Endothelial cell of umbilical vein (primary cell): ENCODE results near the gene CLNK. TPM values are rescaled to one million over a fixed set of nuclear protein-coding genes. Genes with fewer than 3 reads are reported as not detected.

Experiments used
- BruUV-seq: library from RNA; stranded (reverse); fragments of 400-500 nt; replicated peaks from 2 replicates; lab custom pipeline; 2021; lab: Mats Ljungman, UMichigan
- CTCF ChIA-PET: fragments of 300-600, 350-600 bp; sonication (Branson Sonifier 250); formaldehyde crosslinking; loops from one replicate; lab custom pipeline; 2021; ENCODE audit warnings: antibody characterized with exemption, inconsistent platforms; lab: Charles Lee
- POLR2A ChIA-PET: fragments of 300-600, 350-600 bp; sonication (Branson Sonifier 250); formaldehyde crosslinking; loops from one replicate; lab custom pipeline; 2021; ENCODE audit warnings: antibody characterized with exemption, inconsistent platforms; lab: Charles Lee
- DNase-seq: peaks from one replicate; pipeline ENCODE4 v3.0.0-alpha.2; 2011; ENCODE audit warnings: low read depth, low spot score
- FAIRE-seq: peaks from 2 replicates; lab custom pipeline; 2011; peaks lifted over from hg19 to GRCh38; lab: Jason Lieb, UNC
- H2AFZ ChIP-seq: 2 replicates; pipeline ENCODE4 v1.6.0; 2012; ENCODE audit warnings: low read depth, low read length, control low read depth, inconsistent platforms
- H3K27ac ChIP-seq: 2 replicates; pipeline ENCODE4 v1.5.1; 2011; ENCODE audit warnings: low read depth, mild to moderate bottlenecking, control low read depth, low read length, moderate library complexity; ENCODE audit not compliant: insufficient read depth
- H3K27me3 ChIP-seq, 2 experiments: 2 replicates each; pipeline versions ENCODE4 v1.6.0 to v1.6.1; 2011; ENCODE audit warnings: low read length in 2 of 2, mixed read lengths in 1 of 2; ENCODE audit not compliant: control insufficient read depth in 2 of 2, insufficient read depth in 2 of 2
- H3K36me3 ChIP-seq, 2 experiments: 2 replicates in 1 of 2; 3 replicates in 1 of 2; pipeline ENCODE4 v1.5.1; 2011; ENCODE audit warnings: low read length in 2 of 2, mild to moderate bottlenecking in 1 of 2, moderate library complexity in 1 of 2; ENCODE audit not compliant: control insufficient read depth in 2 of 2, insufficient read depth in 2 of 2; ENCODE audit errors: extremely low read depth in 1 of 2
- H3K4me1 ChIP-seq: 3 replicates; pipeline ENCODE4 v1.5.1; 2011; ENCODE audit warnings: mild to moderate bottlenecking, low read length; ENCODE audit not compliant: control insufficient read depth, insufficient read depth; ENCODE audit errors: extremely low read depth
- H3K4me2 ChIP-seq: 2 replicates; pipeline ENCODE4 v1.6.1; 2011; ENCODE audit warnings: low read length, control low read depth, mixed read lengths; ENCODE audit not compliant: insufficient read depth
- H3K4me3 ChIP-seq, 3 experiments: fragments of 200-600 bp in 1 of 3; sonication (generic), shearing (Covaris generic) in 1 of 3; replicated peaks in 1 of 3; 2 replicates each; pipeline ENCODE4 v1.5.1; 2011 to 2016; ENCODE audit warnings: control low read depth in 3 of 3, low read length in 3 of 3, mild to moderate bottlenecking in 2 of 3, inconsistent platforms in 1 of 3, low read depth in 1 of 3, moderate library complexity in 1 of 3; ENCODE audit not compliant: insufficient read depth in 1 of 3
- H3K79me2 ChIP-seq: 2 replicates; pipeline ENCODE4 v1.6.0; 2012; ENCODE audit warnings: low read length, inconsistent platforms; ENCODE audit not compliant: control insufficient read depth, insufficient read depth
- H3K9ac ChIP-seq: replicated peaks from 2 replicates; pipeline ENCODE3; 2011; ENCODE audit warnings: low read length, control low read depth; ENCODE audit not compliant: insufficient read depth; ENCODE audit errors: extremely low read depth
- H3K9me1 ChIP-seq: replicated peaks from 3 replicates; pipeline ENCODE4 v1.6.0; 2011; ENCODE audit warnings: mild to moderate bottlenecking, low read length; ENCODE audit not compliant: control insufficient read depth, insufficient read depth; ENCODE audit errors: extremely low read depth
- H3K9me3 ChIP-seq: replicated peaks from 2 replicates; pipeline ENCODE4 v1.5.1; 2012; ENCODE audit warnings: low read length, inconsistent platforms; ENCODE audit not compliant: control insufficient read depth, insufficient read depth
- H4K20me1 ChIP-seq: replicated peaks from 2 replicates; pipeline ENCODE3; 2011; ENCODE audit warnings: mild to moderate bottlenecking, low read length; ENCODE audit not compliant: control insufficient read depth, insufficient read depth; ENCODE audit errors: extremely low read depth
- EZH2 ChIP-seq: IDR thresholded peaks from 2 replicates; pipeline ENCODE4 v1.6.1; 2012; ENCODE audit warnings: borderline replicate concordance, low read depth, mild to moderate bottlenecking, moderate library complexity, low read length, inconsistent platforms; ENCODE audit not compliant: severe bottlenecking
- FOS ChIP-seq: IDR thresholded peaks from 2 replicates; pipeline ENCODE4 v1.6.1; 2011; ENCODE audit warnings: mild to moderate bottlenecking, low read length, moderate library complexity, borderline replicate concordance; ENCODE audit not compliant: insufficient read depth
- GATA2 ChIP-seq: IDR thresholded peaks from 2 replicates; pipeline ENCODE4 v1.7.0; 2011; ENCODE audit warnings: low read depth, mild to moderate bottlenecking, moderate library complexity, mixed read lengths, low read length; ENCODE audit not compliant: insufficient read length, insufficient read depth
- JUN ChIP-seq: IDR thresholded peaks from 2 replicates; pipeline ENCODE4 v1.6.1; 2011; ENCODE audit warnings: borderline replicate concordance, low read depth; ENCODE audit not compliant: insufficient read length, insufficient read depth
- MYC ChIP-seq: IDR thresholded peaks from one replicate; pipeline ENCODE4 v1.6.1; 2011; ENCODE audit warnings: mild to moderate bottlenecking, low read depth, low read length
- POLR2A ChIP-seq: IDR thresholded peaks from 2 replicates; pipeline ENCODE4 v1.6.1; 2012; ENCODE audit warnings: low read depth, mild to moderate bottlenecking, control low read depth, low read length
- POLR2AphosphoS5 ChIP-seq: IDR thresholded peaks from 2 replicates; pipeline ENCODE4 v1.6.1; 2012; ENCODE audit warnings: low read depth, mild to moderate bottlenecking, control low read depth, low read length, moderate library complexity; ENCODE audit not compliant: insufficient read depth
- dilution Hi-C: fragments of 300-500 bp; cut with MboI; formaldehyde crosslinking; loops from one replicate; pipeline ENCODE4 v1.15.0; 2019; ENCODE audit warnings: low sequenced_read_pairs; ENCODE audit not compliant: extremely low pct_ligation_motif_present
- intact Hi-C: fragments of 100-400 bp; cut with micrococcal nuclease; formaldehyde crosslinking; loops from one replicate; pipeline ENCODE4 v1.10.0; 2022
- polyA plus RNA-seq, 4 experiments: library from polyadenylated mRNA; depleted of rRNA in 3 of 4; stranded (reverse) in 3 of 4; unstranded in 1 of 4; fragments of >200 nt; gene quantifications; 2 replicates each; pipeline versions ENCODE4 v1.2.1 to v1.2.3, GENCODE V29; 2011 to 2012; ENCODE audit warnings: missing spikeins in 1 of 4
- total RNA-seq: library from RNA; stranded (reverse); gene quantifications from 2 replicates; pipeline ENCODE4 v1.2.3, GENCODE V29; 2021
- TF ChIP-seq, protein P1 (sequence below), 2 donors: IDR thresholded peaks; 1 replicate in 1 of 2; 2 replicates in 1 of 2; pipeline ENCODE4 v1.5.1; 2011; ENCODE audit warnings: low read length in 2 of 2, mild to moderate bottlenecking in 2 of 2, moderate library complexity in 2 of 2, control low read depth in 1 of 2, inconsistent platforms in 1 of 2, low read depth in 1 of 2; ENCODE audit not compliant: insufficient read depth in 1 of 2; ENCODE audit errors: extremely low read depth in 1 of 2
- TF ChIP-seq, protein P2 (sequence below): IDR thresholded peaks from 2 replicates; pipeline ENCODE4 v1.6.1; 2011; ENCODE audit not compliant: insufficient read depth, insufficient read length

CLNK gene
- total and polyA plus RNA-seq, 2 donors (not counting 3 experiments of a cell fraction or from before 2014, with no cell fraction given) = not detected

GRCh38 chr4:10682397-10682796 lies 2.2 kb downstream of the CLNK start:
- intact Hi-C loops = no loop called here
- dilution Hi-C loops = no loop called here
- H3K9me1 ChIP-seq = no peaks in the 10 kb centered on the region
- ChIA-PET CTCF (no interaction called here), POLR2A (no interaction called here)
- DNase-seq = no peak
- H3K9me3 ChIP-seq = no peaks in the 10 kb centered on the region
- H3K27me3 ChIP-seq = peaks cover 0 to 2% of the 10 kb centered on the region in 2 experiments
- no peak for FAIRE-seq
- no peaks in the 10 kb centered on the region for H4K20me1 ChIP-seq
- no peak overlapping the region for H3K4me2 ChIP-seq
- no peaks in the 10 kb centered on the region for H3K36me3 ChIP-seq
- no peak overlapping the region for H3K4me3 ChIP-seq
- no peak overlapping the region for H3K27ac ChIP-seq
- no TSS peak for BruUV-seq
- no peak for TF ChIP-seq EZH2
- no peak for TF ChIP-seq FOS
- TF ChIP-seq MYC = no peak
- TF ChIP-seq, protein P1, sequence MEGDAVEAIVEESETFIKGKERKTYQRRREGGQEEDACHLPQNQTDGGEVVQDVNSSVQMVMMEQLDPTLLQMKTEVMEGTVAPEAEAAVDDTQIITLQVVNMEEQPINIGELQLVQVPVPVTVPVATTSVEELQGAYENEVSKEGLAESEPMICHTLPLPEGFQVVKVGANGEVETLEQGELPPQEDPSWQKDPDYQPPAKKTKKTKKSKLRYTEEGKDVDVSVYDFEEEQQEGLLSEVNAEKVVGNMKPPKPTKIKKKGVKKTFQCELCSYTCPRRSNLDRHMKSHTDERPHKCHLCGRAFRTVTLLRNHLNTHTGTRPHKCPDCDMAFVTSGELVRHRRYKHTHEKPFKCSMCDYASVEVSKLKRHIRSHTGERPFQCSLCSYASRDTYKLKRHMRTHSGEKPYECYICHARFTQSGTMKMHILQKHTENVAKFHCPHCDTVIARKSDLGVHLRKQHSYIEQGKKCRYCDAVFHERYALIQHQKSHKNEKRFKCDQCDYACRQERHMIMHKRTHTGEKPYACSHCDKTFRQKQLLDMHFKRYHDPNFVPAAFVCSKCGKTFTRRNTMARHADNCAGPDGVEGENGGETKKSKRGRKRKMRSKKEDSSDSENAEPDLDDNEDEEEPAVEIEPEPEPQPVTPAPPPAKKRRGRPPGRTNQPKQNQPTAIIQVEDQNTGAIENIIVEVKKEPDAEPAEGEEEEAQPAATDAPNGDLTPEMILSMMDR (IDR thresholded peaks at IDR 0.05; ENCODE audit: extremely low read depth in 1 of 2, insufficient read depth in 1 of 2, low read depth in 1 of 2, low read length in 2 of 2) = no peak
- no peak for TF ChIP-seq POLR2A
- TF ChIP-seq, protein P2, sequence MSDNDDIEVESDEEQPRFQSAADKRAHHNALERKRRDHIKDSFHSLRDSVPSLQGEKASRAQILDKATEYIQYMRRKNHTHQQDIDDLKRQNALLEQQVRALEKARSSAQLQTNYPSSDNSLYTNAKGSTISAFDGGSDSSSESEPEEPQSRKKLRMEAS = no peak
- no peak for TF ChIP-seq JUN
- TF ChIP-seq POLR2AphosphoS5 = no peak
- TF ChIP-seq GATA2 = no peak
- no peaks in the 10 kb centered on the region for H3K4me1 ChIP-seq
- H3K79me2 ChIP-seq = no peaks in the 10 kb centered on the region
- H2AFZ ChIP-seq = no peak overlapping the region
- H3K9ac ChIP-seq = no peak overlapping the region
